GM12864 (cell line): ENCODE data around the gene CADM1.
A peak's percentile ranks its signal among the peaks of the same experiment; 100 is the strongest.

Source experiments
- DNase-seq: peaks from one replicate; pipeline ENCODE4 v3.0.0-alpha.2; 2011; ENCODE audit warnings: low read depth
- H3K4me3 ChIP-seq: 2 replicates; pipeline ENCODE4 v1.5.1; 2011; ENCODE audit warnings: mild to moderate bottlenecking, low read depth, low read length, control low read depth
- CTCF ChIP-seq: IDR thresholded peaks from 2 replicates; pipeline ENCODE4 v1.5.1; 2011; ENCODE audit warnings: low read depth, mild to moderate bottlenecking, moderate library complexity, low read length, control low read depth, inconsistent platforms; ENCODE audit errors: missing control alignments

Gene CADM1

GRCh38 chr11:115215694-115216617, 288.3 kb downstream of the CADM1 start:
- TF ChIP-seq CTCF: peak; percentile 49
- DNase-seq: no peak
- no peak overlapping the region for H3K4me3 ChIP-seq

DNA sequence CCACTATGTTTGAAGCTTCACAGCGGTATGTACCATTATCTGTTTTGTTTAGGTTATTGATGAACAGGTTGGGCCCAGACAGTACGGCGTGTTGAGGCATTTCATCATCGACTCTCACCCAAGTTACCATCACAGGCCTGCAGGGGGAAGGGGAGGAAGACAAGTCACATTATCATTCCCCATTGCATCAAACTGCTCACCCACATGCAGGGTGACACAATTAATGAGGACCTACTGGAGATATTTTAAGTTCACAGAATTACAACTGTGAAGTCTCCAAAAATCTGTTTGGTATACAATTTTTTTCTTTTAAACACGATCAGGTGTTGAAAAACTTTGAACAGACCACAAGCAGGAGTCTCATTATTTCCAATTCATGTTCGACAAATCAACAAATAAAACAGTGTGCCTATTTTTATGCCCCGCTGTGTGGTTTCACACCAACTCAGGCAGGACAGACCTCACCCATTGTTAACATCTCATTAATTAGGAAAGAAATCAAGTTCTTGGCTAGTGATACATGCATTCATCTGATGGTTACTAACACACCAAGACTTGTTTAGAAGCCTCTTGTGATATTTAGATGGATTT, 289.5 kb downstream of the CADM1 start:
- no peak for TF ChIP-seq CTCF
- DNase-seq: no peak
- H3K4me3 ChIP-seq: no peak overlapping the region

GRCh38 chr11:115213007-115213406, 291.2 kb downstream of the CADM1 start:
- TF ChIP-seq CTCF: no peak
- no peak for DNase-seq
- no peak overlapping the region for H3K4me3 ChIP-seq

DNA sequence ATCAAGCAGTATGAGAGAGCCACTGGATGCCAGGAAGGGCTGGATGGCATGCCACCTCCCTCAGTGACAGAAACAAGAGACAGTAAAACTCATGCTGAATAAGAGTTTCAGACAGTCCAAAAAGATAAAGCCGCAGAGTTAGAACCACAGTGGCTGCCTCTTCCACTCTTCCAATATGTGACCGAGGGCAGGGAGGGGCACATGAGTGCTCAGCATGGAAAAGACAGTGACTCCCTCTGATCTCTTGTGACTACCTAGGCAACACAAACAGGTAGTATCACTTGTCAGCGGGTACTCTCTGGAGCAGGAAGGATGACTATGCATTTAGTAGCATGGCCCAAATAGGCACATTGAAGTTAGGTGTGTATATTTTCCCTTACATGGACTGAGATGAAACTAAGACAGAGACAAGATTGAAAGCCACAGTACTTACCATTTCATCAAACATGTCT, 295.4 kb downstream of the CADM1 start:
- DNase-seq: no peak
- TF ChIP-seq CTCF: no peak
- no peak overlapping the region for H3K4me3 ChIP-seq

DNA sequence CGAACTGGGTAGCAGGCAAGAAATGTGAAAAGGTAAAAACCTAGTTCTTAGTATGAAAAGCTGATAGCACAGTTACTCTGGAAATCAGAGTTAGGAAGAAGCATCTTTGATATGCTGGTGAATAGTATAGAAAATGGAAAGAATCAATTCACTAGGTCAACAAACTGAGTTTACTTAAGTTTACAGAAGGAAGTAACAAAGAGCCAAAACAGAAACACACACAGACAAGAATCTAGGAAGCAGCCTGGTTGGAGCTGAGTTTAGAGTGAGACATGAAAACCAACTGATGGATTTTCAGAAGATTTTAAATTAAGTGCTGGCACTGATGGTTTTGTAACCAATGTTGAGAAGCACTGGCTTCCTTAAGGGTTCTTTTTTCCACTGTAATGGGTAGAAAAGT, 296.3 kb downstream of the CADM1 start:
- no peak for TF ChIP-seq CTCF
- H3K4me3 ChIP-seq: no peak overlapping the region
- no peak for DNase-seq

GRCh38 chr11:115207166-115207591, 297.0 kb downstream of the CADM1 start:
- no peak overlapping the region for H3K4me3 ChIP-seq
- no peak for DNase-seq
- no peak for TF ChIP-seq CTCF
